Central memory CD4-positive, alpha-beta T cell (primary cell): ENCODE measurements around the gene KCNIP4.

ENCODE experiments used
- DNase-seq: peaks from one replicate; pipeline ENCODE4 v3.0.0; 2022

The KCNIP4 gene

GRCh38 chr4:20922962-20923361, 1025.6 kb downstream of the KCNIP4 start:
- no peak for DNase-seq

DNA sequence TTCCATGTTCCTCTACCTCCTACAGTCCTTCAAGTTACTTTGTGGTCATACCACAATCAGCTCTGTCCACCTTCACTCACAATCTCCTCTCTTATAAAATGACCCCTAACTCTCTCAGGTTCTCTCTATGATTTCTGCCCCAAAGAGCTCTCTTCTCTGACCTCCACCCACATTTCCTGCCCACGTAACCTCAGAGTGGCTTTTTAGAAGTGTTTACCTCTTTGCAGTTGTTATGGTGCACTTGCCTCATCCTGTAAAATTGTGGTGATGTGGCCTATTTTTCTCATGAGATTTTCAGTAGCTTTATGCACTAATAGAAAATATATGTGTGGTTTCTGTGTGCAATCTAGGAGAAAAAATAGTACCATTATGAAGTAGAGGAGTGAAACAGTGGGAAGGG, 1032.5 kb downstream of the KCNIP4 start:
- DNase-seq = peak; percentile 45

DNA sequence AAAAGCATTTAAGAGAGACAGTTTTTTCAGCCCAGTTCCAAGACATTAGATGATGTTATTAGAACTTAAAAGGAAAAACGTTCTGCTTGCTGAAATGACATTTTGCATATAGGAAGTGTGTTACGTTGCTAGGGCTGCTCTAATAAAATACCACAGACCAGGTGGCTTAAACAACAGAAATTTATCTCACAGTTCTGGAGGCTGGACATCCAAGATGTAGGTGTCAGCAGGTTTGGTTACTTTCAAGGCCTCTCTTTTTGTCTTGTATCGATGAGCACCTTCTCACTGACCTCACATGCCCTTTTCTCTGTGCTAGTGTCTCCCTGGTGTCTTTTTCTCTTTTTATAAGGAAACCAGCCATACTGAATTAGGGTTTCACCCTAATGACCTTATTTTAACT, 1043.6 kb downstream of the KCNIP4 start:
- DNase-seq = no peak

DNA sequence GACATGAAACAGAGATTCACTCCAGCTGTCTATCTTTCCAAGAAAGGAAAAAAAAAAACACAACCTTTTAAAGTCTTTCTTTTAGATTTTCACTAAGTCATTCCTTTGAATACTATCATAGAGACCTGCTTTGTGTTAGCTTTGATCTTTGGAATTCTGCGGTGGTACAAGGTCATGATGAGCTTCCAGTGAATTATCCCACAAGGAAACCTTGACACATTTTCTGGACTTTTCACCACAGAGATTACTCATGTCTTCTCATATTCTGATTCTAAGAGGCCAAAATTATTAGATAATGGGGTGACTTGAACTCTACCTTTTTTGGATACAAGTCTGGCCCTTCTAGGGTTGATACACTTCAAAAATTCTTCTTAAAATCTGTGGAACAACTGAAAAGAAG, 1046.7 kb downstream of the KCNIP4 start:
- DNase-seq = no peak

- DNase-seq = no peak
These were observed 1049.0 kb downstream of the KCNIP4 start for GRCh38 chr4:20899591-20899990.

GRCh38 chr4:20895988-20896387, 1052.6 kb downstream of the KCNIP4 start:
- DNase-seq = no peak

GRCh38 chr4:20895208-20895607, 1053.4 kb downstream of the KCNIP4 start:
- DNase-seq = no peak

DNA sequence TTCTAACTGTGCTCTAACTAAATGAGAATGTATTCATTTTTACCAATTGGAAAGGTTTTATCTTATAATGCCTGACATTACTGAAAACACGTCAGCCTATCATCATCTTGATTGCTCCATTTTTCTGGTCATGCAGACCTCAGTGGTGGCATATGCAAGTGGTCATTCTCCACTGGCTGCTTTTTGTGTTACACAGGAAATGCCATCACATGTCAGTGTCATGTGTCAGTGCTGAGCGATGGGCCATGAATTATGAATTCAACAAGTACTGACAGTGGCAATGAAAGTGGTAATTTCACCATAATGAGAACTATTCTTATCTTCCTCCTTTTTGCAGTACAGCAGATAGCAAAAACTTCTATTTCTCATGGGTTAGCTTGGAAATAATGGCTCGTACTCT, 1057.8 kb downstream of the KCNIP4 start:
- no peak for DNase-seq

- no peak for DNase-seq
These were observed 1058.7 kb downstream of the KCNIP4 start for GRCh38 chr4:20889901-20890300.

GRCh38 chr4:20883677-20884076, 1064.9 kb downstream of the KCNIP4 start:
- no peak for DNase-seq

DNA sequence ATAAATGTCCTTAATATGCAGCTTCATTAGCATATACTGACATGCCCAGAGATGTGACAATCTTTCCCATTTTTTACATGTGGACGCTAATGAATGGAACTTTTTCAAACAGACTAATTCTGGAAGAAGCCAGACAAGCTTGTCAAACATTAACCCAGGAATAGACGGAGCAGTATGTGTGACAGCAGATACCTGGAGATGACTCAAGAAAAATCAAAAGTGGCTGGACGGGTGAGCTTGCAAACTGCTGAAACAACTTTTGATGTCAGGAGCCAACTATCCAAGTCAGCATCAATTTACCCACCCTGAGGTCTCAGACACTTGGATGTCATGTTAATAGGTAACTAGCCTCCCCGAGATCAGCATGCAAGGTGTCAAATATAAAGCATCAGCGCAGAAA, 1065.3 kb downstream of the KCNIP4 start:
- no peak for DNase-seq

DNA sequence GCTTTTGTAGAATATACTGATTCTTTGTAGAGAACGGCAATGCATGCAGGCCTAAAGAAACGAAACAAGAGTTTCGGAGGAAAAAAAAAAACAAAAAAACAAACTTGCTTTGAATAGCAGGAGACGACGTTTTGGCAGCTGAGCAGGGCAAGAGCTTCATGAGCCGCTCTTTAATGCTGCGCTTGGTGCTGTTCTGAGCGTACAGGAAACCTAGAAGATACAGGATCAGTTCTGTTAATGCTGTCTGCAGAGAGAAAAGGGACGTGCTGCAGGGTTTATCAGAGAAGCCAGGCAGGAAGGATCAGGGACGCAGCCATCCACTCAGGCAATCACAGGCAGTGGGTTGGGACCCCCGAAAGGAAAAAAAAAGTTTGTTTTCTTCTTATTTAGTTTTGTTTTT, 1066.1 kb downstream of the KCNIP4 start:
- DNase-seq = no peak

DNA sequence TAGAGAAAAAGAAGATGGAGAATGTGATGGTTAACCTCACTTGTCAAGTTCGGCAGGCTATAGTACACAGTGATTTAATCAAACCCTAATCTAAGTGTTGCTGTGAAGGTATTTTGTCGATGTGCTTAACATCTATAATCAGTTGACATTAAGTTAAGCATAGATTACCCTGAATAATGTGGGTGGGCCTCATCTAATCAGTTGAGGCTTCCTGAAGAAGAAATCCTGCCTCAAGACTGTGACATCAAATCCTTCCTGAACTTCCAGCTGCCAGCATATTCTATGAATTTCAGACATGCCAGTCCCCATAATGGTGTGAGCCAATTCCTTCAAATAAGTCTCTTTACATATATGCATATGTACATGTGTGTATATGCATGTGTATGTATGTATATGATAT, 1066.9 kb downstream of the KCNIP4 start:
- no peak for DNase-seq

GRCh38 chr4:20878806-20879205, 1069.8 kb downstream of the KCNIP4 start:
- DNase-seq = no peak

DNA sequence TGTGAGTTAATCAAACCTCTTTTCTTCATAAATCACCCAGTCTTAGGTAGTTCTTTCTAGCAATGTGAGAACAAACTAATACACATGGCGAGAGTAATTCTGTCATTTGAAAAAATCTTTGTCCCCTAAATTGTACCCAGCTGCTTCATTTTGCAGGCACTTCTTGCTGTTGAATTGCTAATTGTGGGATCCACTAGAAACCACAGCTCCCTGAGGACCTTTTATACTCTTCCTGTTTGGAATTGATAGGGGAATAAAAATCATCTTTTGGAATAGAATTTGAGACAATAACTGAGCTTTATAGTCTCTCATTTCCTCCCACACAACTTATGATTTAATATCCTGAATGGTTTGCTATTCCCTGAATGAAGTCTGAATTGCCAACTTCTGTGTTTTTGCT, 1078.1 kb downstream of the KCNIP4 start:
- no peak for DNase-seq

DNA sequence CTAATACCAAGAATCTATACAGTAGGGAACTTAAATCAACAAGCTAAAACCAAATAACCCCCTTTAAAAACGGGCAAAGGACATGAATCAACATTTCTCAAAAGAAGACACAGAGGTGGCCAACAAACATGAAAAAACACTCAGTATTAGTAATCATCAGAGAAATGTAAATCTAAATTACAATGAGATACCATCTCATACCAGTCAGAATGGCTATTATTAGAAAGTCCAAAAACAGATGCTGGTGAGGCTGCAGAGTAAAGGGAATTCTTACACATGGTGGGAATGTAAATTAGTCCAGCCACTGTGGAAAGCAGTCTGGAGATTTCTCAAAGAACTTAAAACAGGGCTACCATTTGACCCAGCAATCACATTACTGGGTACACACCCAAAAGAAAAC, 1080.5 kb downstream of the KCNIP4 start:
- DNase-seq = no peak

GRCh38 chr4:20860878-20861277, 1087.7 kb downstream of the KCNIP4 start:
- no peak for DNase-seq

DNA sequence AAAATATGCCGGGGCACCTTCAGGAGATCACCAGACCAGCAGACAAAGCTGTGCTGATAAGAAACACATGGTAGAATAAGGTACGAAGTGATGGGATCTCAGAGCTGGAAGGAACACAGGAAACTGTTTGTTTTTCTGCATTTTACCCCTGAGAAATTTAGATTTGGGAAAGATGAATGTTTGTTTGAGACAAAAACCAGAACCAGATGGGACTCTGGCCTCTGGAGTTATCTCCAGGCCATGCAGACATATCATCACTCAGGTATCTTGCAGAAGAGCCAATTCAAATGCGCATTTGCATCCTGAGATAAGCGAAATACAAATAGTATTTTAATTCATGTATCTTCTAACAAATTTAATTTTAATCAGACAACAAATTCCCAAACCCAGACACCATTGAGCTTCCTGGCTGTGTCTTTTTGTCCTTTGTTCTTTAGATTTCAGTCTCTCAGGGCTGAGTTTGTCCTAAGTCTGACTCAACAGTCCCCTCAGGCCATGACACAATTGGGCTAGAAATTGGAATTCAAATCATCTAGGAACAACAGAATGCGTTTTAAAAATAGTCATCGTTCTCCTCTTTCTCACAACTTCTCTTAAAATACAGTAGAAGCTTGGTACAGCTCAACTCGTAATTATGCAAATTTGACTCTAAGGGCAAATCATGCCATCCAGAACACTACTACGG, 1089.3 kb downstream of the KCNIP4 start:
- DNase-seq = no peak

DNA sequence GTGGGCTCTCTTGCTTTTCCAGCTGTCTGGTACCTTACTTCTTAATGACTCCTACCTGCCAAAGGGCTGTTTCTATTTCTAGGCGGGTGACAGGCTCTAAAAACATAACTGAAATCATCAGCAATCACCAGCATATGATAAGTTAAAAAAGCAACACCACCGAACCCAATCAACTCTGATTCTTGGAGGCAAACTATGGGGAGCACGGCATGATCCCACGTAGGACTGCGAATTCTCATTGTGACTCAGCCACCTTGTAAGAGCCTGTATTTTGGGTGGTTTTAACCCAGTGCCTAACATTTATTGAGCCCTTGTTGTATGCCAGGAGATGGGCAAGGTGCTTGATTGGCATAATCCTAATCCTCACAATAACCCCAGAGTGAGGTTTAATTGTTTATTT, 1091.5 kb downstream of the KCNIP4 start:
- DNase-seq = no peak

DNA sequence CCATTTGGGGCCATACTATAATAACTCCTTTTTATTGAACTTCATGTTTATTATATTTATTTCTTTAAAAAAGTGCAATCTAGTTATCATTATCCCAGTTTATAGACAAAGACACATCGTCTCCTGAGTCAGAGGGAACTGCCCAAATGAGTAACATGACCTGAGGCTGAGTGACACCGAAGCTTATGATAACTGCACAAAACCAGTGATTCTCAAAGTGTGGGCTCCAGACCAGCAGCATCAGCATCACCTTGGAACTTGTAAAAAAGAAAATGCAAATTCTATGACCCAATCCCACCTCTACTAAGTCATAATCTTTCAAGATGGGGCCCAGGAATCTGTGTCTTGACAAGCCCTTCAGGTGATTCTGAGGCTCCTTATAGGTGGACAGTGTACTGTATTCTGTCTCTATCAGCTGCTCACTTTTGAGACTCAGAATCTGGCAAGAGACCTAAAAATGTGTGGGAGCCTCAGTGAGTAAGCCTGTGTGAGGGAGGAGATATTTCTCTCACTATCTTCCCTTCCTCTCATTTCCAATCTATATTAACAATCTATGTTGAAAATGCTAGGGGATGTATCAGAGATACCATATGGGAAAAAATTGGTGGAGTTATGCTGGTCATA, 1101.3 kb downstream of the KCNIP4 start:
- no peak for DNase-seq

DNA sequence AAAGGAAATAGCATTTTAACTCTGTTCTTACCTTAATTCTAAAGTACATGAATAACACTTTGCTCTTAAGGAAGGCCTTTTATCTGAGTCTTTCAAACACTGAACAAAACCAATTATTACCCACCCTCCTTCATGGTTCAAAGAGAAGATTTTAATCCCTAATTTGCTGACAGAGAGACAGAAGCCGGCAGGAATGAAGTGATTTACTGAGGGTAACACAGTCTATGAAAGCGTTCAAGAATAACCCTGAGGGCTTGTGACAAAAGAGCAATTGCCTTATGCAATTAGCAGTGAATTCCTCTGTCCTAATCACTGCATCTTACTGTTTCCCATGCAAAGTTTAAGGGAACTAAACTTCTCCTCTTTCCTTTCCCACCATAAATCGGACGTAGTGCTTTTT, 1104.3 kb downstream of the KCNIP4 start:
- DNase-seq = no peak

GRCh38 chr4:20840648-20841190, 1107.9 kb downstream of the KCNIP4 start:
- no peak for DNase-seq

DNA sequence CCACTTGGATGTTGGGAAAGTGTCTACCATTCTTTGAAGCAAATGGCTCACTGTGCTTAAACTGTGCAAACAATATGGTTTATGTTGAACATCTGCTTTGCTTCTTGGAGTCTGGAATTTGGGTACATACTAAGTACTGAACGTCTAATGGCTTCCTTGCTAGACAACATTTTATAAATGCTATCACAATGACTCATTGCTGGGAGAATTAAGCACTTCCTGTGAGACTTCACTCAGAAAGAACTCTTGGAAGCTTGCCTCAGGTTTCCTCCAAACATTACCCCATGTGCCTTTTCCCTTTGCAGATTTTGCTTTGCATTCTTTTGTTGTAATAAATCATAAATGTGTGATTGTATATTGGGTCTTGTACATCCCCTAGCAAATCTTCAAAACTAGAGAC, 1108.6 kb downstream of the KCNIP4 start:
- DNase-seq = no peak

GRCh38 chr4:20838476-20838875, 1110.1 kb downstream of the KCNIP4 start:
- no peak for DNase-seq

DNA sequence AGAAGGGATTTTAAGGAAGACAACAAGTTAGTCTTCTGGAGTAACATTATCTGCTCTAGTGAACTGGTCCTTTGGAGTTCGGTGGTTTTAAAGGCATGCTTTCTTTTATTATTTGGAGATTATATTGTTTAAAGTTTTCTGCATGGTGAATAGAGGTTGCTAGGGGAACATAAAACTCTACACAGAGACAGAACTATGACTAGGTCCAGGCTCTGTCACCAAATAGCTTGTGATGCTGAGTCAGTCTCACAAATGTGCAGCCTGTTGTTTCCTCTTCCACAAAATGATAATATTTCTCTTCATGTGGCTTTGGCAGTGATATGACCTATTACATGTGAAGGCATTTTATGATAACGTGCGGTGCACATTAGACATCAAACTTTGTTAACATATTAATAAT, 1115.7 kb downstream of the KCNIP4 start:
- no peak for DNase-seq
